Measurements from ENCODE around the gene MICOS13. TPM values are rescaled to one million over a fixed set of nuclear protein-coding genes. Genes with fewer than 3 reads are reported as not detected.

The MICOS13 gene
- total RNA-seq, 1 experiment from 2014 or later, result 32.5 TPM

GRCh38 chr19:5691822-5692722, 11.8 kb upstream of the MICOS13 start:
- peaks cover 5% of the 10 kb centered on the region; the same call in 1 of the 2 replicates for H3K27me3 Mint-ChIP-seq (ENCODE audit: low read depth)
- ATAC-seq (no peak), DNase-seq (ENCODE audit: low spot score) (no peak)
- ChIA-PET POLR2A (interaction anchor here (0.6 to 2.7 kb wide), 2 partner anchors 21 to 28 kb away, joined by 3 to 14 read pairs; partner anchors contain the start of genes CATSPERD and LONP1), CTCF (interaction anchor here (0.5 kb wide), 1 partner anchor 22 kb away, joined by 3 read pairs; no protein-coding TSS in a partner anchor)
- peaks cover 10% of the 10 kb centered on the region; the same call in 1 of the 2 replicates for H3K4me1 Mint-ChIP-seq
- H3K27ac Mint-ChIP-seq, result peak overlapping the region; percentile 70
- no peaks in the 10 kb centered on the region for H3K9me3 Mint-ChIP-seq
- H3K36me3 Mint-ChIP-seq, result peaks cover 41% of the 10 kb centered on the region
- H3K4me3 Mint-ChIP-seq, result peak overlapping the region; percentile 99
- TF ChIP-seq NR1H2 (CRISPR knock-in tag; IDR thresholded peaks at IDR 0.05) (no peak), RELA (CRISPR knock-in tag; IDR thresholded peaks at IDR 0.05; ENCODE audit: borderline replicate concordance) (peak; percentile 47; the same call in 1 of the 2 replicates), PRDM15 (CRISPR knock-in tag; IDR thresholded peaks at IDR 0.05) (no peak), MAX (CRISPR knock-in tag; IDR thresholded peaks at IDR 0.05) (peak; percentile 7; the same call in 1 of the 2 replicates), ZNF121 (CRISPR knock-in tag; IDR thresholded peaks at IDR 0.05) (peak; percentile 61; the same call in 1 of the 2 replicates), MYBL2 (CRISPR knock-in tag; IDR thresholded peaks at IDR 0.05) (0 out of 2 replicates have a peak, but pooled peaks have one; percentile 27), ELF4 (CRISPR knock-in tag; IDR thresholded peaks at IDR 0.05; ENCODE audit: low read depth) (0 out of 2 replicates have a peak, but pooled peaks have one; percentile 39), IRF2 (CRISPR knock-in tag; IDR thresholded peaks at IDR 0.05; ENCODE audit: borderline replicate concordance, low read depth) (no peak), TEAD1 (CRISPR knock-in tag; IDR thresholded peaks at IDR 0.05) (0 out of 2 replicates have a peak, but pooled peaks have one; percentile 49), ATF2 (CRISPR knock-in tag; IDR thresholded peaks at IDR 0.05; ENCODE audit: borderline replicate concordance, low read depth) (no peak), ZNF671 (CRISPR knock-in tag; IDR thresholded peaks at IDR 0.05) (peak; percentile 56; the same call in 1 of the 2 replicates), ZNF138 (CRISPR knock-in tag; conservative IDR thresholded peaks at IDR 0.05) (no peak), MLX (CRISPR knock-in tag; IDR thresholded peaks at IDR 0.05) (no peak), E2F1 (CRISPR knock-in tag; IDR thresholded peaks at IDR 0.05) (peak; percentile 50; the same call in 1 of the 2 replicates), ZNF425 (CRISPR knock-in tag; conservative IDR thresholded peaks at IDR 0.05) (no peak), ARID4B (CRISPR knock-in tag; IDR thresholded peaks at IDR 0.05; ENCODE audit: borderline replicate concordance) (no peak), NR3C1 (CRISPR knock-in tag; conservative IDR thresholded peaks at IDR 0.05; ENCODE audit: low read depth) (no peak), FOXP1 (CRISPR knock-in tag; IDR thresholded peaks at IDR 0.05; ENCODE audit: borderline replicate concordance) (0 out of 2 replicates have a peak, but pooled peaks have one; percentile 44), NFATC4 (CRISPR knock-in tag; IDR thresholded peaks at IDR 0.05) (0 out of 2 replicates have a peak, but pooled peaks have one; percentile 55), PRRX2 (CRISPR knock-in tag; IDR thresholded peaks at IDR 0.05) (0 out of 2 replicates have a peak, but pooled peaks have one; percentile 34), ATF3 (CRISPR knock-in tag; conservative IDR thresholded peaks at IDR 0.05) (no peak)
